ENCODE data around the gene PLA2G4B.

Gene PLA2G4B

DNA sequence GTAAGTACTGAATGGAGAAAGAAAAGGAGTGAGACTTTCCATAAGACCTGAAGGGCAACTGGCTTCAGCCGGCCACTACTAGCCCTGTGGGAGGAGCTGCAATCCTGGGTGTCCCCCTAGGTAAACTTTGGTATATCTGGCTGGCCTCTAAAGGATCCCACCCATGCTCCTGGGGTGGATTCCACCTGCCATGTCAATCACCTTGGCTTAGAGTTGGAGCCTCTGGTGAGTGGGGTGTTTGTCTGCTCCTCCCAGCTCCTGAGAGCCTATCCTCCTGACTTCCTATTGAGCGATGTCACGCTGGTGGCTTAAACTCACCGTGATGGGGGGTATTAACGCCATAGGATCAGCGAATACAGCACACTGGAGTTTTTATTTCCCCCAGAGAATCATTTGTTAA, 52.6 kb downstream of the PLA2G4B start:
- peak; percentile 19 for DNase-seq

DNA sequence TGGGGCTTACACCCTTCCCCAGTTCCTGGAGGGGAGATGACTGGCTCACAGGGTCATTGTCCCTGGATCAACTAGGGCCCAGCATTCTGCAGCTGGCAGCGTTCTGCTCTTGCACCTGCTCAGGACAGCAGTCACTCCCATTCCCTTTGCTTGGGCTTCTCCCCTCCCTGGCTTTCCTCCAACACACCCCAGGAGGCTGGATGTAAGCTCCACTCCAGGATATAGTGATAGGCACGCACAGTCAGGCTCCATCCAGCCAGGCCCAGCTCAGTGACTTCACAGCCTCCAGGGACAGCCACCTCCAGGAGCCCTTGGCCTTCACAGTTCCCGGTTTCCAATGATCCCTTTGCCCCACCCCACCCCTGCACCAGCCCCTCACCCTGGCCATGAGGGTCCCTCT, 53.3 kb downstream of the PLA2G4B start:
- DNase-seq, result peak; percentile 88

DNA sequence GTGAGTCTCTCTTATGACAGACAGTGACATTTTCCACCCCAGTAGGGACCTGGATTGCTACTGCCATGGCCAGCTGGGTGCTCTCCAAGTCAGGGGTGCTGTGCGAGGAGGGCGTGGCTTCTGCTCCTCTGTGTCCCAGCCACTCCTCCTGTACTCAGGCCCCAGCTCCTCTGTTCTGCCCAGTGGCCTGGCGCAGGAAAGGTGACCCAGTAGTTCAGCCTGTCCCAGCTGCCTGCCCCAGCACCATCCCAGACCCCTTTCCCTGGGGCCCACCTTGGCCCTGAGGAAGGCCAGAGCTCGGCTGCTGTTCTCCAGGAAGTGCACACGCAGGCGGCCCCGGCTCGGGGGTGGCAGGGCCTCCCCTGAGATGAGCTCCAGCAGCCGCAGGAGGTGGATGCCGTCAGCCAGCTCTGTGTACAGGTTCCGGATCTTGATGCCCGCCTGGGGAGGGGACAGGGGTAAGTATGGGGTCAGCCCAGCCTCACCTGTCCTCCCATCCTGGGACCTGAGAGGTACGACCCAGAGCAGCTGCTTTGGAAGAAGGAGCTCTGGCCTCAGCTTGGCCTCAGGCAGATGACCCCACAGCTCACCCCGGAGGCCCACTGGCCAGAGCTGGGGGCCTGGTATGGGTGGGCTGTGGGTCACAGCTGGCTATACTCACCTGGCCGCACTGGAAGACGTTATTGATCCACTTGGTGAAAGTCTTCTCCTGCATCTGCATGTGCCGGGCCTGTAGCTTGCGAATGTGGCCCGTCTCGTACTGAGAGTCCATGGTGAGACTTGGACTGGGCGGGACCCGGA, 54.2 kb downstream of the PLA2G4B start:
- no peak for DNase-seq

DNA sequence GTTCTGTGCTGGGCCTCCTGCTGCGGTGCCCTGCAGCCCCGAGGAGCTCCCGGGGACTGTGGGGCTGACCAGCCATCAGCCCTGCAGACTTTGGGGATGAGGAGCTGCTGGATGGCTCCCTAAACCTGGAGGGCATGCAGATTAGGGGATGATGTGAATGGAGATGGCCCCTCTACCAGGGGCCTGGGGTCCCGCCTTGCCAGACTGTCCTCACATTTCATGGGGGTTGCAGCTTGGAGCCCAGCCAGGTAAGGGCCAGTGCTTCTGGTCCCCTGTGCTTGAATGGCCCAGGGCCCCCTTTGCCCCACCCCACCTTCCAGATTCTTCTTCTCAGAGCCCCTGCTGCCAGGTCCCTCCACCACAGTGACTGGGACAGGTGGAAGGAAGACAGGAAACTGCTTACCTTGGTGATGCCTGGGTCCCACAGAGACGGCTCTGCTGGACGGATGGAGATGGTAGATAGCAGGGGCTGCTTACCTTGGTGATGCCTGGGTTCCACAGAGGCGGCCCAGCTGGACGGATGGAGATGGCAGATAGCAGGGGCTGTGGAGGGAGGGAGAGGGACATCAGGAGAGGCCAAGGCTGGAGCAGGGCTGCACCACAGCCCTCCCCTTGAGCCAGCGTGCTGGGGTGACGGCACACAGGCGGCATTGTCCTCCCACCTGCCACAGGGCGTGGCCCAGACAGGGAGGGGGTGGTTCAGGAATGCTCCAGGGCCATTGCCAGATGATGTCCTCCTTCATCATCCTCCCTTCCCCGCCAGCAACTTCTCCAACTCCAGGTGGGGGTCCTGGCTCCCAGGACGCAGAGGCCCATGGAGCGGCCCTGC, 55.0 kb downstream of the PLA2G4B start, which contains the start of gene SPTBN5:
Gene SPTBN5, minus strand, starts transcription at position 632 of the 829 bp plus-strand sequence. Its CDS starts 556 bp downstream, at position 76.
- DNase-seq, result peak; percentile 8

DNA sequence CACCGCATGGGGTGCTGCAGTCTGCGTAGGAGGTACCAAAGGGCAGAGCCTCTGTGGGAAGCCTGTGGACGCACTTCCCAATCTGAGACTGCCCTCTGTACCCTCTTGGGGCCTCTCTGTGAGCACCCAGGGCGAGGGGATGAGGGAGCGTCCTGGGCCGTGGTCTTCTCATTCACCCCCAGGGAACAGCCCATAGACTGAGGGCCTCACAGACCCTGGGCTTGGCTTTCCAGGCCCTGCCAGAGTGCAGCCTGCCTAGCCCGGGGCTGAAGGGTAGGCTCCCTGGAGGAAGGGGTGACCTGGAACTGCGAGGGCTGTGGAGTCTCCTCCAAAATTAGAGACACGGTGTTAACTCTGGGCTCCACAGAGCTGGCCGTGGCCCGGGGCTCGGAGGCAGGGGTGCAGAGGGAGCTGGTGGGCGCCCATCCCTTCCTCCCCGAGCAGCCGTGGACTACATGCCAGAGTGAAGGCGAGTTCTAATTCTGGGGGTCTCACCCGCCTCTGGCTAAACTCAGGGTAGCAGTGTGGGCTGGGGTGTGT, 55.7 kb downstream of the PLA2G4B start:
- no peak for DNase-seq

DNA sequence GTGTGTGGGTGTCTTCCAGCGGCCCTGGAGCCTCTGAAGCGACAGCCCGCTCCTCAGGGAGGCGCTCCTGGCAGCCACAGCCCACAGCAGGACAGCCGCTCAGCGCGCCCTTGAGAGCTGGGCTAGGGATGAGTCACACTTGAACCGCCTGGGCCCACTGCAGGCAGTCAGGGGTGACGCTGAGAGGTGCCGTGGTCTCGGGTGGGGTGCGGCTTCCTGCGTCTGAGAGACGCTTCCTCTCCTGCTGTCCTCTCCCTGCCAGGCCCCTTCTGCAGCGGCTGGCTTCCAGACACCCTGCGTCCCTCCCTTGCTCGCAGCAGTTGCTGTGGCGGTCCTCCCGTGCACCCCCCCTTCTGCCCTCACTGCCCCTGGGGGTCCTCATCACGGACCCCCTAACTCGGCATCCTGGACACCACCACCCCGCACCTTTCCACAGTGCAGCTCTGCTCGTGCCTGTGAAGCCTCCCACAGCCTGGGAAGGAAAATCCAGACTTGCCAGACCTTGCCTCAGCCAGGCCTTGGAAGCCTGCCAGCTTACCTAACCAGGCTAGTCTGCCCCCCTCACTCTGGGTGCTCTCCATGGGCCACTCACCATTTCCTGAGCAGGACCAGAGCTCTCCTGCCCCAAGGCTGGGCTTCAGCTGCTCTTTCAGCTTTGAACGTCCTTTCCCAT, 56.3 kb downstream of the PLA2G4B start:
- peak; percentile 58 for DNase-seq

DNA sequence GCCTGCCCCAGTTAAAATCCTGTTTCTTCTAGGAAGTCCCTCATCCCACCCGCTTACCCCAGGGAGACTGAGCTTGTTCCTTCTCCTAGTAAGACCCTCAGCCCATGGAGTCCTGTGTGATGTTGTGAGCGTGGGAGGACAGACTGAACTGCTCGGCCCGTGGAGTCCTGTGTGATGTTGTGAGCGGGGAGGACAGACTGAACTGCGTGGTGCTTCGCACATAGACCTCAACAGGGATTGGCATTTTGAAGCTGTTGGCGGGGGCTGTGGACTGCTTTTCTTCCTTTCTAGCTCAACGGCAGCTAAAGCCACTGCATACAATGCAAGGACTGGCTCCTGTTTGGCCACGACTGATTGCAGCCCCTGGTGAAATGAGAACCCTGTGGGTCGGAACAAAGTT, 56.8 kb downstream of the PLA2G4B start:
- DNase-seq, result no peak

DNA sequence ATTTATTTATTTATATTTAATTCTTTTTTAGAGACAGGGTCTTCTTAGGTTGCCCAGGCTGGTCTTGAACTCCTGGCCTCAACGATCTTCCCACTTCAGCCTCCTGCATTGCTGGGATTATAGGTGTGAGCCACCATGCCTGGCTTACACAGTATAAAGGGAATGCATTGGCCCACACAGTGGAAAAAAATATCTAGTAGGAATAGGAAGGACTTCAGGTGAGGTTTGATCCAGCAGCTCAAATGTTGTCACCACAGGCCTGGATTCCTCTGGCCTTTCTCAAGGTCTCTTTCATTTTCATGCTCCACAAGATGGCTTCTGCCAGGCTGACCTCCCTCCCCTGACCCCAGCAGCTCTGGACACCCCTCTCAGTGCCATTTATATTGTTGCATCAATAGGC, 57.3 kb downstream of the PLA2G4B start:
- no peak for DNase-seq

DNA sequence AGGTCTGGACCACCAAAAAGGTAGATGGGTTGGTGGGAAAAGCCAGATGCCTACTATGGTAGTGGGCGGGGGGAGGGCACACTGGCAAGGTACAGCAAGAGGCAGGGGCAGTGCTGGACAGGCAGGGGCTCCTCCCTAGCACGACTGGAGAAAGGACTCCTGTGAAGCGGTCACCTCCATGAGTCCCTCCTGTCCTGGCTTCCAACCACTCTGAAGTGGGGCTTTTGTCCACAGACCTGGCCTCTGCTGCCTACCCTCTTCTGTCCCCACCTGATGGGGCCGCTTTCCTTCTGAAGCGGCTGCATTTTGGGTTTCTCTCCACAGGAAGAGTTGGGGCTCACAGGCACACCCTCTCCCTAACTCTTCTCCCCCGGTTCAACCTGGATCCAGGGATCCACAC, 57.9 kb downstream of the PLA2G4B start:
- no peak for DNase-seq

DNA sequence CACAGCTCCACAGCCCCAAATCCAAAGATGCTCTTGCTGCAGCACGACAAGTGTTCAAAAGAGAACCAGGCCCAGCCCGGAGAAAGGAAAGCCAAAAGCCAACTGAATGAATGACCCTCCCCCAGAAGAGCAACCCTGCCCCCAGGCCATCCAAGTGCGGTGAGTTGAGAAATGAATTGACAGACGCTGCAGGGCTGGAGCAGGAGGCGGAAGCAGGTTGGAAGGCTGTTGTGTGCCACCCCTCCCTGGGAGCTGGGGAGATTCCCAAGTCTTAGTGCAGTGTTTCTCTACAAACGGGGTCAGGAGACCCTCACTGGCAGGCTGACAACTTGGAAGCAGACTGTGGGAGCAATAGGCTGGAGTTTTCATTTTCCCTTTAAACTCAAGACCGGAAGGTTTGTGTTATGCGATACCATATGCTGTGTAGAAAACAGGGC, 58.7 kb downstream of the PLA2G4B start:
- no peak for DNase-seq
